ENCODE data around the gene PCK2. TPM values are rescaled to one million over a fixed set of nuclear protein-coding genes. Genes with fewer than 3 reads are reported as not detected.

PCK2 gene
- total and polyA plus RNA-seq, 2 donors (not counting 3 experiments of a cell fraction or from before 2014, with no cell fraction given), result 23.5 to 24.5 TPM

GRCh38 chr14:24121210-24121609 lies 27.1 kb downstream of the PCK2 start:
- Histone ChIP-seq H3K9me1 (replicated peaks; ENCODE audit: control insufficient read depth, extremely low read depth, insufficient read depth, low read length) (no peaks in the 10 kb centered on the region), H4K20me1 (replicated peaks; ENCODE audit: control insufficient read depth, extremely low read depth, insufficient read depth, low read length) (no peaks in the 10 kb centered on the region), H3K4me2 (ENCODE audit: insufficient read depth, low read length) (no peak overlapping the region), H3K9me3 (replicated peaks; ENCODE audit: control insufficient read depth, insufficient read depth, low read length) (no peaks in the 10 kb centered on the region), H3K27me3 (ENCODE audit: control insufficient read depth in 2 of 2, insufficient read depth in 2 of 2, low read length in 2 of 2) (no peaks in the 10 kb centered on the region), H3K36me3 (ENCODE audit: control insufficient read depth in 2 of 2, extremely low read depth in 1 of 2, insufficient read depth in 2 of 2, low read length in 2 of 2) (peaks cover 11 to 38% of the 10 kb centered on the region in 2 experiments), H3K4me1 (ENCODE audit: control insufficient read depth, extremely low read depth, insufficient read depth, low read length) (no peaks in the 10 kb centered on the region), H3K27ac (ENCODE audit: insufficient read depth, low read depth, low read length) (no peak overlapping the region), H3K9ac (replicated peaks; ENCODE audit: extremely low read depth, insufficient read depth, low read length) (no peak overlapping the region), H3K79me2 (ENCODE audit: control insufficient read depth, insufficient read depth, low read length) (no peaks in the 10 kb centered on the region), H2AFZ (ENCODE audit: low read depth, low read length) (no peak overlapping the region), H3K4me3 (replicated peaks in 1 of 3; ENCODE audit: insufficient read depth in 1 of 3, low read depth in 1 of 3, low read length in 3 of 3) (no peak overlapping the region)
- no TSS peak for BruUV-seq (replicated peaks)
- ChIA-PET POLR2A (no interaction called here), CTCF (no interaction called here)
- DNase-seq (ENCODE audit: low read depth, low spot score) (no peak), FAIRE-seq (no peak)
- TF ChIP-seq JUN (IDR thresholded peaks at IDR 0.05; ENCODE audit: borderline replicate concordance, insufficient read depth, insufficient read length, low read depth) (no peak), MYC (IDR thresholded peaks at IDR 0.05; ENCODE audit: low read depth, low read length) (no peak), EZH2 (IDR thresholded peaks at IDR 0.05; ENCODE audit: borderline replicate concordance, low read depth, low read length, severe bottlenecking) (no peak), POLR2AphosphoS5 (IDR thresholded peaks at IDR 0.05; ENCODE audit: insufficient read depth, low read depth, low read length) (no peak), FOS (IDR thresholded peaks at IDR 0.05; ENCODE audit: borderline replicate concordance, insufficient read depth, low read length) (no peak), GATA2 (IDR thresholded peaks at IDR 0.05; ENCODE audit: insufficient read depth, insufficient read length, low read depth, low read length) (no peak), POLR2A (IDR thresholded peaks at IDR 0.05; ENCODE audit: low read depth, low read length) (no peak)
- TF ChIP-seq, protein P1, sequence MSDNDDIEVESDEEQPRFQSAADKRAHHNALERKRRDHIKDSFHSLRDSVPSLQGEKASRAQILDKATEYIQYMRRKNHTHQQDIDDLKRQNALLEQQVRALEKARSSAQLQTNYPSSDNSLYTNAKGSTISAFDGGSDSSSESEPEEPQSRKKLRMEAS (IDR thresholded peaks at IDR 0.05; ENCODE audit: insufficient read depth, insufficient read length), result no peak
- TF ChIP-seq, protein P2, sequence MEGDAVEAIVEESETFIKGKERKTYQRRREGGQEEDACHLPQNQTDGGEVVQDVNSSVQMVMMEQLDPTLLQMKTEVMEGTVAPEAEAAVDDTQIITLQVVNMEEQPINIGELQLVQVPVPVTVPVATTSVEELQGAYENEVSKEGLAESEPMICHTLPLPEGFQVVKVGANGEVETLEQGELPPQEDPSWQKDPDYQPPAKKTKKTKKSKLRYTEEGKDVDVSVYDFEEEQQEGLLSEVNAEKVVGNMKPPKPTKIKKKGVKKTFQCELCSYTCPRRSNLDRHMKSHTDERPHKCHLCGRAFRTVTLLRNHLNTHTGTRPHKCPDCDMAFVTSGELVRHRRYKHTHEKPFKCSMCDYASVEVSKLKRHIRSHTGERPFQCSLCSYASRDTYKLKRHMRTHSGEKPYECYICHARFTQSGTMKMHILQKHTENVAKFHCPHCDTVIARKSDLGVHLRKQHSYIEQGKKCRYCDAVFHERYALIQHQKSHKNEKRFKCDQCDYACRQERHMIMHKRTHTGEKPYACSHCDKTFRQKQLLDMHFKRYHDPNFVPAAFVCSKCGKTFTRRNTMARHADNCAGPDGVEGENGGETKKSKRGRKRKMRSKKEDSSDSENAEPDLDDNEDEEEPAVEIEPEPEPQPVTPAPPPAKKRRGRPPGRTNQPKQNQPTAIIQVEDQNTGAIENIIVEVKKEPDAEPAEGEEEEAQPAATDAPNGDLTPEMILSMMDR (IDR thresholded peaks at IDR 0.05; ENCODE audit: extremely low read depth in 1 of 2, insufficient read depth in 1 of 2, low read depth in 1 of 2, low read length in 2 of 2), result no peak
- intact Hi-C loops (cut with micrococcal nuclease) (no loop called here), dilution Hi-C loops (cut with MboI; ENCODE audit: extremely low pct_ligation_motif_present, low sequenced_read_pairs) (no loop called here)
